Aorta (tissue), 5 donors: ENCODE data around the gene HUNK. TPM values are rescaled to one million over a fixed set of nuclear protein-coding genes. Genes with fewer than 3 reads are reported as not detected.

Experiments
- ATAC-seq: fragments of 200-7000 bp; cut with Tn5 transposase; one replicate; pipeline ENCODE4 v1.9.1; 2022; ENCODE audit warnings: moderate library complexity; ENCODE audit not compliant: low FRiP score
- DNase-seq, 2 donors: peaks; one replicate each; pipeline ENCODE4 v3.0.0-alpha.2; 2020
- H3K27ac ChIP-seq, 2 donors: one replicate each; pipeline ENCODE4 v1.5.1; 2013; ENCODE audit warnings: low read length in 2 of 2, mild to moderate bottlenecking in 2 of 2, moderate library complexity in 2 of 2, control low read depth in 1 of 2, inconsistent platforms in 1 of 2, low read depth in 1 of 2
- H3K27me3 ChIP-seq, 2 donors: one replicate each; pipeline ENCODE4 v1.6.1; 2013; ENCODE audit warnings: control low read depth in 1 of 2, low read length in 1 of 2, mild to moderate bottlenecking in 1 of 2, moderate library complexity in 1 of 2; ENCODE audit not compliant: insufficient read depth in 2 of 2, control insufficient read depth in 1 of 2
- H3K36me3 ChIP-seq, 2 donors: one replicate each; pipeline ENCODE4 v1.6.1; 2013; ENCODE audit warnings: control low read depth in 1 of 2, low read length in 1 of 2, mild to moderate bottlenecking in 1 of 2; ENCODE audit not compliant: insufficient read depth in 2 of 2, control insufficient read depth in 1 of 2
- H3K4me1 ChIP-seq, 2 donors: one replicate each; pipeline ENCODE4 v1.6.1; 2013; ENCODE audit warnings: low read length in 2 of 2, control low read depth in 1 of 2, mild to moderate bottlenecking in 1 of 2, moderate library complexity in 1 of 2; ENCODE audit not compliant: insufficient read depth in 2 of 2, control insufficient read depth in 1 of 2
- H3K4me3 ChIP-seq, 2 donors: one replicate each; pipeline ENCODE4 v1.5.1; 2013; ENCODE audit warnings: low read length in 2 of 2, control low read depth in 1 of 2, mild to moderate bottlenecking in 1 of 2
- H3K9me3 ChIP-seq: one replicate; pipeline ENCODE4 v1.6.1; 2013; ENCODE audit warnings: mild to moderate bottlenecking, low read length; ENCODE audit not compliant: control insufficient read depth
- WGBS, 2 donors: extraction: QIAGEN DNeasy Blood & Tissue Kit; methylation state at CpG; one replicate each; pipeline ENCODE4 v1.1.7; 2013; 5-methylcytosine and 5-hydroxymethylcytosine counted together
- intact Hi-C, 2 donors: fragments of 100-400 bp; cut with DNase I; formaldehyde crosslinking; loops; one replicate each; pipeline versions ENCODE4 v1.14.2 to v1.15.0; 2022
- polyA plus RNA-seq, 2 donors: library from polyadenylated mRNA; stranded (reverse); fragments of 200-250 nt; gene quantifications; one replicate each; pipeline ENCODE4 v1.2.3, GENCODE V29; 2013
- total RNA-seq, 2 donors: library from RNA; stranded (reverse); fragmentation: NEBNext Ultra II Directional; extraction: Animal tissue kit (Norgen Biotek cat#: 25700); gene quantifications; one replicate each; pipeline ENCODE4 v1.2.1, GENCODE V29; 2021
- donor health status: healthy with polysubstance abuse.
- donor health status: Bipolar disorder and iron deficiency.
- donor health status: DM: no; HTN: no; CAD: no.
- donor health status: DM: no; HTN: no; CAD: no.
- donor health status: DM: yes; HTN: yes; CAD: no.

The HUNK gene
- total and polyA plus RNA-seq, 4 donors, result 0.13 to 5.2 (median 0.45) TPM; not detected in 1

DNA sequence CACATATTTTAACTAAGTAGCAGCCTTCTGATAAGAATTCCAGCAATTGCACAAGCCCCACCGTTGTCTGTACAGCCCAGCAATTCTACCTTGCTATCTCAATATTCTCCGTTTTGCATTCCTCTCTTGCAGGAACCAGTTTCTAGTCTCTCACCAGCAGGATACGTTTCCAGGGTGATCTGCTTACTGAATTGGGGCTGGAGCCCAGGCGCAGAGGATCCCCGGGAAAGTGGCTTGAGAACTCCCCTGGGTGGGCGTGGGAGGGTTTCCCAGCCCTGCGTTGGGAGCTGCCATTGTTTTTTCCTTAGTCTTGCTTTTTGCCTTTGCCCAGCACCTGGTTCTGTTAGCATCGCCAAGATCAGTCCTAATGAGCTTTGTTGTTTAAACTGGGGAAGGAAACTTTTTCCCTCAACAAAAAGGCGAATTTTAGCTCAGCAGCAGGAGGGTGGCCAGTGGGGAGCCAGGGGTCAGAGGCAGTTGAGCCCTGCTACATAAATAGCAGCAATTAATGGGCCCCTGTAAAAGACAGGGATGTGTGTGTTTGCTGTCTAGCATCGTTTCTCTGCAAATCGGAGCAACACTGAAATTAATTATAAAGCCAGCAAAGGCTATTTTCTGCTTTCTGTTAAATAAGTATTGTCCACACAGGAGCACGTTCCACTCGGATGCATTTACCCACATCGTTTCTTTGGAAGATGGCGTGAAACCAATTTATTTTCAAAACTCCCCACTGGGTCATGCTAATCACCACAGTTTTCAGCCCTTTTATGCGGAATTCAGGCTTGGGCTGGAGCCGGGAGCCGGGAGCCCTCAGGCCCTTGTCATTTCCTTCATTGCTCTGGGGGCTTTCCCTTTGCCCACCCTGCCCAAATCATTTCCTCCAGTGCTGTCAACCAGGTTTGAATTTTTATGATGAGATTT lies 36.6 kb downstream of the HUNK start:
- DNase-seq (no peak), ATAC-seq (no peak)
- H3K4me1 ChIP-seq, result no peaks in the 10 kb centered on the region
- no peak overlapping the region for H3K27ac ChIP-seq
- no peaks in the 10 kb centered on the region for H3K36me3 ChIP-seq
- no peak overlapping the region for H3K4me3 ChIP-seq
- 65 to 75% methylated on average over 18 of the region's 18 CpGs for WGBS, 2 donors
- no peaks in the 10 kb centered on the region for H3K9me3 ChIP-seq
- intact Hi-C loops, result no loop called here
- no peaks in the 10 kb centered on the region for H3K27me3 ChIP-seq

DNA sequence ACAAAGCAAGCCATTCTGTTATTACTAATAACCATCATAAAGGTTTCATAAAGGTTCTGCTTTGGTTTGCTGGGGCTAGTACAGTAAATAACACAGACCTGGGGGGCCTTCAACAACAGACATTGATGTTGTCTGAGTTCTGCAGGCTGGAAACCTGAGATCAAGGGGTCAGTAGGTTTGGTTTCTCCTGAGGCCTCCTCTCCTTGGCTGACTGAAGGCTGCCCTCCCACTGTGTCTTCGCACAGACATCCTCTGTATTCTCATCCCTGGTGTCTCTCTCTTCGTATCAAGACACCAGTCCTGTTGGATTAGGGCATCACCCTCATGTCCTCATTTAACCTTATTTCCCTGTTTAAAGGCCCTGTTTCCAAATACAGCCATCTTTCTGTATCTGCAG lies 37.3 kb downstream of the HUNK start:
- no peaks in the 10 kb centered on the region for H3K4me1 ChIP-seq
- H3K4me3 ChIP-seq, result no peak overlapping the region
- H3K9me3 ChIP-seq, result no peaks in the 10 kb centered on the region
- DNase-seq, result no peak
- intact Hi-C loops, result no loop called here
- no peak for ATAC-seq
- no peak overlapping the region for H3K27ac ChIP-seq
- no peaks in the 10 kb centered on the region for H3K27me3 ChIP-seq
- 96 to 100% methylated on average over 2 of the region's 2 CpGs for WGBS, 2 donors
- H3K36me3 ChIP-seq, result no peaks in the 10 kb centered on the region

DNA sequence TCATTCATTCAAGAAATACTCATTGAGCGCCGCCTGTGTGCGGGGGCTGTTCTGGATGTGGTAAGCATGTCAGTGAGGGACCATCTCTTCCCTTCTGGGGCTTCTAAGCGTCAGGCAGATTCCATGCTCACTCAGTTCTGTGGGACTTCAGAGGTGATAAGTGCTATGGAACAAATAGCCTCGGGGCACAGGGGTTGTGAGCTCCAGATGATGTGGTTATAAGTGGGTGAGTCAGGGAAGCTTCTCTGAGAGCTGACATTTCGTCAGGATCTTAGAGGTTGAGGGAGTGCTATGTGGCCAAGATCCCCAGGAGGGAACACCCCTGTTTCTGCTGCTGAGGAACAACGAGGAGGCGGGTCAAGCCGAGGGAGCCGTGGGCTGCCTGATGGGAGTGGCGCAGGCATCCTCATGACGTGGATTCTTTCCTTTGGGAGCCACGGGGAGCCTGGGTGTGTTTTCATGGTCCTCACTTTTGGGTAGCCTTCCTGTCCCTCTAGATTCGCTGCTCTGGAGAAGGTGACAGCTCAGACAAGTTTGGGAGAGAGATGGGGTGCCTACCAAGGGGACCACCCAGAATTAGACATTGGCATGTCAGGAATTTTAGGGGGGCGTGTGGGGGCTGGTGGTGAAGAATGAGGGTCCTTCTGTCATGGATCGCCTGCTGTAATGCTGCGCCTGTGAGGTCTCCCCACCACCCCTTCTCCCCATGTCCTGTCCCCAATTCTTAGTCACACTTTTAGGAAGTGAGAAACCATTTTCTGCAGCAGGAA lies 38.5 kb downstream of the HUNK start:
- no peak overlapping the region for H3K27ac ChIP-seq
- no peaks in the 10 kb centered on the region for H3K36me3 ChIP-seq
- intact Hi-C loops, result no loop called here
- no peaks in the 10 kb centered on the region for H3K27me3 ChIP-seq
- ATAC-seq (no peak), DNase-seq (no peak)
- no peaks in the 10 kb centered on the region for H3K4me1 ChIP-seq
- no peaks in the 10 kb centered on the region for H3K9me3 ChIP-seq
- WGBS, 2 donors, result 86 to 87% methylated on average over 17 of the region's 17 CpGs
- H3K4me3 ChIP-seq, result no peak overlapping the region

DNA sequence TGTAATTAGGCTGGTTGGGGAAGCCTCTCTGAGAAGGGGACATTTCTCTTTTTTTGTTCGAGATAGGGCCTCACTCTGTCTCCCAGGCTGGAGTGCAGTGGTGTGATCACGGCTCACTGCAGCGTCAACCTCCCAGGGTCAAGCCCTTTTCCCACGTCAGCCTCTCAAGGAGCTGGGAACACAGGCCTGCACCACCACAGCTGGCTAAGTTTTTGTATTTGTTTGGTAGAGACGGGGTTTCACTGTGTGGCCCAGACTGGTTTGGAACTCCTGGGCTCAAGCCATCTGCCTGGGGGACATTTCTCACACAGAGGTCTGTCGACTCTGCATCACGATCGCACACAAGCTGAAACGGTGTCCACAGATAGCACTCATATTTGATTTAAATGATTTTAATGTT lies 39.7 kb downstream of the HUNK start:
- Histone ChIP-seq H3K9me3 (no peaks in the 10 kb centered on the region), H3K4me1 (no peaks in the 10 kb centered on the region), H3K27me3 (no peaks in the 10 kb centered on the region), H3K36me3 (no peaks in the 10 kb centered on the region), H3K27ac (no peak overlapping the region), H3K4me3 (no peak overlapping the region)
- 89 to 96% methylated on average over 9 of the region's 9 CpGs for WGBS, 2 donors
- DNase-seq (no peak), ATAC-seq (no peak)
- intact Hi-C loops, result no loop called here

GRCh38 chr21:31913182-31913608 lies 40.4 kb downstream of the HUNK start:
- no peaks in the 10 kb centered on the region for H3K36me3 ChIP-seq
- no peaks in the 10 kb centered on the region for H3K9me3 ChIP-seq
- no peak overlapping the region for H3K27ac ChIP-seq
- no peak overlapping the region for H3K4me3 ChIP-seq
- DNase-seq (no peak), ATAC-seq (no peak)
- WGBS, 2 donors, result 77 to 89% methylated on average over 5 of the region's 5 CpGs
- H3K4me1 ChIP-seq, result no peaks in the 10 kb centered on the region
- no peaks in the 10 kb centered on the region for H3K27me3 ChIP-seq
- intact Hi-C loops, result no loop called here

- ATAC-seq, result no peak
- intact Hi-C loops, result no loop called here
- WGBS, 2 donors, result 54 to 66% methylated on average over 4 of the region's 4 CpGs
- DNase-seq, result no peak
- no peaks in the 10 kb centered on the region for H3K36me3 ChIP-seq
- no peak overlapping the region for H3K4me3 ChIP-seq
- no peak overlapping the region for H3K27ac ChIP-seq
- H3K27me3 ChIP-seq, result no peaks in the 10 kb centered on the region
- H3K9me3 ChIP-seq, result no peaks in the 10 kb centered on the region
- H3K4me1 ChIP-seq, result no peaks in the 10 kb centered on the region
Observed at GRCh38 chr21:31914472-31914871, 41.7 kb downstream of the HUNK start.

- DNase-seq (no peak), ATAC-seq (no peak)
- Histone ChIP-seq H3K27ac (no peak overlapping the region), H3K4me3 (no peak overlapping the region), H3K27me3 (no peaks in the 10 kb centered on the region), H3K9me3 (no peaks in the 10 kb centered on the region), H3K4me1 (no peaks in the 10 kb centered on the region), H3K36me3 (no peaks in the 10 kb centered on the region)
- intact Hi-C loops, result no loop called here
- 81 to 88% methylated on average over 3 of the region's 3 CpGs for WGBS, 2 donors
Observed at GRCh38 chr21:31915566-31915965, 42.7 kb downstream of the HUNK start.

DNA sequence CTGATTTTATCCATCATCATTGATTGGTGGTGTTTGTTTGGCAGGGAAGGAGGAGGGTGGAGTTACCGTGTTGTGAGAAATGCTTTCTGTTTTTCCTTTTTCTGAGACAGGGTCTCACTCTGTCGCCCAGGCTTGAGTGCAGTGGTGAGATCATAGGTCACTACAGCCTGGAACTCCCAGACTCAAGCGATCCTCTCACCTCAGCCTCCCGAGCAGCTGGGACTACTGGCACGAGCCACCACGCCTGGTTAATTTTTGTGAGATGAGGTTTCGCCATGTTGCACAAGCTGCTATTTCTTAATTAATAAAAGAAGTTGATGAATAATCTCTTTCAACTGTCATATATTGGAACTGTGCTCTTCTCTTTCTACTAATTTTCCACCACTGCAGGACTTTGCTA lies 44.3 kb downstream of the HUNK start:
- no peak for DNase-seq
- Histone ChIP-seq H3K4me1 (no peaks in the 10 kb centered on the region), H3K27ac (no peak overlapping the region), H3K27me3 (no peaks in the 10 kb centered on the region), H3K9me3 (no peaks in the 10 kb centered on the region), H3K36me3 (no peaks in the 10 kb centered on the region), H3K4me3 (no peak overlapping the region)
- intact Hi-C loops, result no loop called here
- ATAC-seq, result no peak
- 93 to 96% methylated on average over 7 of the region's 7 CpGs for WGBS, 2 donors
